Sigmoid colon (tissue), 4 donors: ENCODE measurements around the gene TECTB.

ENCODE experiments used
- CTCF ChIP-seq, 4 experiments: fragments of 450-650 bp in 3 of 4; fragments of 200-600 bp in 1 of 4; IDR thresholded peaks; one replicate each; pipeline ENCODE4 v1.5.1; 2016 to 2019; ENCODE audit warnings: antibody characterized with exemption in 4 of 4, mild to moderate bottlenecking in 3 of 4, moderate library complexity in 2 of 4
- EP300 ChIP-seq, 4 donors: sonication (generic); formaldehyde crosslinking; IDR thresholded peaks; one replicate each; pipeline ENCODE4 v1.6.1; 2017; ENCODE audit warnings: antibody characterized with exemption in 4 of 4
- POLR2A ChIP-seq, 2 donors: fragments of 450-650 bp; IDR thresholded peaks; one replicate each; pipeline ENCODE4 v1.6.1; 2016; ENCODE audit warnings: antibody characterized with exemption in 2 of 2, mild to moderate bottlenecking in 2 of 2, moderate library complexity in 2 of 2
- POLR2AphosphoS5 ChIP-seq, 4 donors: sonication (generic); formaldehyde crosslinking; IDR thresholded peaks; one replicate each; pipeline ENCODE4 v1.6.1; 2017; ENCODE audit warnings: antibody characterized with exemption in 4 of 4

DNA sequence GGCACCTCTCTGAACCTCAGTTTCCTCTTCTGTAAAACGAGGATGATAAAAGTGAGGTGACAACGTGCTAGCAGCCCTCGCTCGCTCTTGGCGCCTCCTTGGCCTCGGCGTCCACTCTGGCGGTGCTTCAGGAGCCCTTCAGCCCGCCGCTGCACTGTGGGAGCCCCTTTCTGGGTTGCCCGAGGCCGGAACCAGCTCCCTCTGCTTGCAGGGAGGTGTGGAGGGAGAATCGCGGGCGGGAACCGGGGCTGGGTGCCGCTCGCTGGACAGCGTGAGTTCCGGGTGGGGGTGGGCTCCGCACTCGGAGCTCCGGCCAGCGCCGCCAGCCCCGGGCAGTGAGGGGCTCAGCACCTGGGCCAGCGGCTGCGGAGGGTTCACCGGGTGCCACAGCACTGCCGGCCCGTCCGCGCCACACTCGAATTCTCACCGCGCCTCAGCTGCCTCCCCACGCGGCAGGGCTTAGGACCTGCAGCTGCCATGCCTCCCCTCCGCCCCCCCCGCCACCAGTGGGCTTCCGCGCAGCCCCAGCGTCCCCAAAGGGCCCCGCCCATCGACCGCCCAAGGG, 66.4 kb downstream of the TECTB start:
- TF ChIP-seq POLR2A (IDR thresholded peaks at IDR 0.05) (no peak), CTCF (IDR thresholded peaks at IDR 0.05) (no peak), EP300 (IDR thresholded peaks at IDR 0.05) (no peak), POLR2AphosphoS5 (IDR thresholded peaks at IDR 0.05) (no peak)
